Osteocyte (in vitro differentiated cells): ENCODE measurements around the gene AFF1. TPM values are rescaled to one million over a fixed set of nuclear protein-coding genes. Genes with fewer than 3 reads are reported as not detected.
A peak's percentile ranks its signal among the peaks of the same experiment; 100 is the strongest.

Experiments
- DNase-seq: peaks from one replicate; pipeline ENCODE4 v3.0.0; 2021; ENCODE audit warnings: mixed read lengths; ENCODE audit not compliant: unreplicated experiment; ENCODE audit errors: extremely low spot score
- H3K27ac Mint-ChIP-seq: one replicate; pipeline ENCODE4 v1.8.0; 2021; ENCODE audit warnings: mild to moderate bottlenecking, mixed read lengths; ENCODE audit not compliant: unreplicated experiment
- H3K27me3 Mint-ChIP-seq: one replicate; pipeline ENCODE4 v1.8.0; 2021; ENCODE audit warnings: mixed read lengths; ENCODE audit not compliant: unreplicated experiment
- H3K36me3 Mint-ChIP-seq: one replicate; pipeline ENCODE4 v1.8.0; 2021; ENCODE audit warnings: mixed read lengths; ENCODE audit not compliant: unreplicated experiment
- H3K4me1 Mint-ChIP-seq: one replicate; pipeline ENCODE4 v1.8.0; 2021; ENCODE audit warnings: mixed read lengths; ENCODE audit not compliant: unreplicated experiment
- H3K4me3 Mint-ChIP-seq: one replicate; pipeline ENCODE4 v1.8.0; 2021; ENCODE audit warnings: mild to moderate bottlenecking, moderate library complexity, mixed read lengths; ENCODE audit not compliant: unreplicated experiment
- H3K9me3 Mint-ChIP-seq: one replicate; pipeline ENCODE4 v1.8.0; 2021; ENCODE audit warnings: mixed read lengths; ENCODE audit not compliant: unreplicated experiment
- total RNA-seq: library from RNA; stranded (reverse); gene quantifications from 2 replicates; pipeline ENCODE4 v1.2.1, GENCODE V29; 2021
- TF ChIP-seq, protein P1 (sequence below): fragments of 200-600 bp; sonication (generic); IDR thresholded peaks from 2 replicates; pipeline ENCODE4 v1.5.0; 2021; ENCODE audit warnings: antibody characterized with exemption, mild to moderate bottlenecking, moderate library complexity

AFF1 gene
- total RNA-seq, 1 donor from 2014 or later, result 39.3 TPM

DNA sequence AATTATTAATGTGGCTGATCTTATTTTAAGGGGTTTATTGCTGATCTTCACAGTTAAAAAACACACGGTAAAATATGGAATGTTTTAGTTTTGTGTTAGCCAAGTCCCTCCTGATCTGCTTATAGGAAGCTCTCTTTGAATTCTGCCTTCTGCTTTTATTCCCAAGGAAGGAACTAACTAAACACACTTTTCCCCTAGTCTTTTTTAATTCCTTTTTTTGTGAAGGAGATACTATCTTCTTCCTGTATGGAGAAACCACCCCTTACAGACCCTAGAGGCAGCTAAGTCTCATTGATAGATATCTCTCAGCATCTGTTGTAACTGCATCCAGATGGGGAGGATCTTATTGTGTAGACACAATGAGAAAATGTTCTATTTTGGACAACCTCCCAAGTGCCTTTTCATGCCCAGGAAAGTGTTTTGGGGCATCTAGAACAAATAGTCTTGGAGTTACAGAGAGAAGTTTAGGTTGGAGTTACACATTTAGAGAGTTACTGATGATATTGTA, 64.4 kb downstream of the AFF1 start:
- Mint-ChIP-seq H3K9me3 (no peaks in the 10 kb centered on the region), H3K27me3 (no peaks in the 10 kb centered on the region), H3K4me3 (no peak overlapping the region), H3K36me3 (no peaks in the 10 kb centered on the region), H3K27ac (no peak overlapping the region), H3K4me1 (peaks cover 9% of the 10 kb centered on the region)
- no peak for DNase-seq
- TF ChIP-seq, protein P1, sequence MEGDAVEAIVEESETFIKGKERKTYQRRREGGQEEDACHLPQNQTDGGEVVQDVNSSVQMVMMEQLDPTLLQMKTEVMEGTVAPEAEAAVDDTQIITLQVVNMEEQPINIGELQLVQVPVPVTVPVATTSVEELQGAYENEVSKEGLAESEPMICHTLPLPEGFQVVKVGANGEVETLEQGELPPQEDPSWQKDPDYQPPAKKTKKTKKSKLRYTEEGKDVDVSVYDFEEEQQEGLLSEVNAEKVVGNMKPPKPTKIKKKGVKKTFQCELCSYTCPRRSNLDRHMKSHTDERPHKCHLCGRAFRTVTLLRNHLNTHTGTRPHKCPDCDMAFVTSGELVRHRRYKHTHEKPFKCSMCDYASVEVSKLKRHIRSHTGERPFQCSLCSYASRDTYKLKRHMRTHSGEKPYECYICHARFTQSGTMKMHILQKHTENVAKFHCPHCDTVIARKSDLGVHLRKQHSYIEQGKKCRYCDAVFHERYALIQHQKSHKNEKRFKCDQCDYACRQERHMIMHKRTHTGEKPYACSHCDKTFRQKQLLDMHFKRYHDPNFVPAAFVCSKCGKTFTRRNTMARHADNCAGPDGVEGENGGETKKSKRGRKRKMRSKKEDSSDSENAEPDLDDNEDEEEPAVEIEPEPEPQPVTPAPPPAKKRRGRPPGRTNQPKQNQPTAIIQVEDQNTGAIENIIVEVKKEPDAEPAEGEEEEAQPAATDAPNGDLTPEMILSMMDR, result no peak

GRCh38 chr4:87002682-87003043, 67.9 kb downstream of the AFF1 start:
- no peak overlapping the region for H3K4me3 Mint-ChIP-seq
- no peaks in the 10 kb centered on the region for H3K9me3 Mint-ChIP-seq
- no peak for DNase-seq
- TF ChIP-seq, protein P1, result no peak
- H3K36me3 Mint-ChIP-seq, result no peaks in the 10 kb centered on the region
- H3K4me1 Mint-ChIP-seq, result peaks cover 24% of the 10 kb centered on the region
- H3K27me3 Mint-ChIP-seq, result no peaks in the 10 kb centered on the region
- H3K27ac Mint-ChIP-seq, result no peak overlapping the region

DNA sequence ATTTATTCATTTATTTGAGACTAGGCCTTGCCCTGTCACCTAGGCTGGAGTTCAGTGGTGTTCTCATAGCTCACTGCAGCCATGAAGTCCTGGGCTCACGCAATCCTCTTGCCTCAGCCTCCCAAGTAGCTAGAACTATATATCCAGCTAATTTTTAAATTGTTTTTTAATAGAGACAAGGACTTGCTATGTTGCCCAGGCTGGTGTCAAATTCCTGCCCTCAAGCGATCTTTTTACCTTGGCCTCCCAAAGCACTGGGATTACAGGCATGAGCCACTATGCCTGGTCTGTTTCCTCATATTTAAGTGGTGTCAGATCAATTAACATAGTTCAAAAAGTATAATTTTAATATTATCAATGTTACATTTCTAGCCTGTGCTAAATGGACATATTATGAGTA, 68.5 kb downstream of the AFF1 start:
- no peak overlapping the region for H3K27ac Mint-ChIP-seq
- H3K27me3 Mint-ChIP-seq, result no peaks in the 10 kb centered on the region
- H3K4me1 Mint-ChIP-seq, result peaks cover 28% of the 10 kb centered on the region
- H3K36me3 Mint-ChIP-seq, result no peaks in the 10 kb centered on the region
- H3K4me3 Mint-ChIP-seq, result no peak overlapping the region
- H3K9me3 Mint-ChIP-seq, result no peaks in the 10 kb centered on the region
- DNase-seq, result no peak
- TF ChIP-seq, protein P1, result no peak

- DNase-seq, result no peak
- Mint-ChIP-seq H3K36me3 (no peaks in the 10 kb centered on the region), H3K27me3 (no peaks in the 10 kb centered on the region), H3K9me3 (no peaks in the 10 kb centered on the region), H3K4me3 (peak overlapping the region; percentile 89), H3K4me1 (peaks cover 35% of the 10 kb centered on the region), H3K27ac (peak overlapping the region; percentile 98)
- TF ChIP-seq, protein P1, result no peak
Measured at GRCh38 chr4:87005369-87005689, 70.5 kb downstream of the AFF1 start.

- Mint-ChIP-seq H3K27me3 (no peaks in the 10 kb centered on the region), H3K4me1 (peaks cover 35% of the 10 kb centered on the region), H3K36me3 (no peaks in the 10 kb centered on the region), H3K27ac (peak overlapping the region; percentile 98), H3K9me3 (no peaks in the 10 kb centered on the region), H3K4me3 (peak overlapping the region; percentile 89)
- TF ChIP-seq, protein P1, result no peak
- no peak for DNase-seq
Measured at GRCh38 chr4:87005690-87006425, 71.0 kb downstream of the AFF1 start.
